HepG2 (cell line): ENCODE measurements around the gene PLPP7. TPM values are rescaled to one million over a fixed set of nuclear protein-coding genes. Genes with fewer than 3 reads are reported as not detected.
A peak's percentile ranks its signal among the peaks of the same experiment; 100 is the strongest.

Experiments
- ATAC-seq: fragments of 200-7000 bp; cut with Tn5 transposase; 3 replicates; pipeline ENCODE4 v1.9.1; 2020; ENCODE audit warnings: mild to moderate bottlenecking, moderate library complexity
- BruUV-seq: library from RNA; stranded (reverse); fragments of 400-500 nt; replicated peaks from 2 replicates; lab custom pipeline; 2021; lab: Mats Ljungman, UMichigan
- CTCF ChIA-PET: fragments of 300-600 bp; formaldehyde crosslinking; extraction: SDS; loops from one replicate; lab custom pipeline; 2021; ENCODE audit warnings: low total read pairs, inconsistent platforms, low intra/inter-chr PET ratio; lab: Yijun Ruan, JAX
- POLR2A ChIA-PET: fragments of 350-600 bp; sonication (Branson Sonifier 250); formaldehyde crosslinking; loops from one replicate; lab custom pipeline; 2020; ENCODE audit warnings: antibody characterized with exemption, inconsistent platforms; lab: Yijun Ruan, JAX
- DNase-seq: peaks from one replicate; pipeline ENCODE4 v3.0.0-alpha.2; 2015; ENCODE audit warnings: low spot score
- FAIRE-seq: peaks from 3 replicates; lab custom pipeline; 2011; peaks lifted over from hg19 to GRCh38; lab: Jason Lieb, UNC
- H2AFZ ChIP-seq: one replicate; pipeline ENCODE4 v1.6.1; 2011; ENCODE audit warnings: low read length, inconsistent platforms
- H3K27ac ChIP-seq: fragments of 300-600 bp; 3 replicates; pipeline ENCODE4 v1.8.0; 2011; ENCODE audit warnings: mixed run types, mild to moderate bottlenecking, mixed read lengths, low read length, inconsistent platforms; ENCODE audit not compliant: insufficient read depth; ENCODE audit errors: extremely low read length
- H3K27me3 ChIP-seq, 2 experiments: fragments of 200-600 bp in 1 of 2; 2 replicates in 1 of 2; 3 replicates in 1 of 2; pipeline versions ENCODE4 v1.6.0 to v1.8.0; 2011; ENCODE audit warnings: low read length in 2 of 2, mild to moderate bottlenecking in 2 of 2, moderate library complexity in 2 of 2, inconsistent platforms in 1 of 2; ENCODE audit not compliant: insufficient read depth in 2 of 2, control insufficient read depth in 1 of 2
- H3K36me3 ChIP-seq, 2 experiments: fragments of 200-600 bp in 1 of 2; replicated peaks in 1 of 2; 2 replicates in 1 of 2; 3 replicates in 1 of 2; pipeline versions ENCODE4 v1.5.1 to v1.8.0; 2011; ENCODE audit warnings: low read length in 2 of 2, inconsistent platforms in 1 of 2; ENCODE audit not compliant: insufficient read depth in 2 of 2, control insufficient read depth in 1 of 2
- H3K4me1 ChIP-seq: 2 replicates; pipeline ENCODE4 v1.5.1; 2012; ENCODE audit warnings: low read length, inconsistent platforms; ENCODE audit not compliant: insufficient read depth
- H3K4me2 ChIP-seq: 2 replicates; pipeline ENCODE4 v1.6.0; 2011; ENCODE audit warnings: low read depth, low read length, inconsistent platforms
- H3K4me3 ChIP-seq, 3 experiments: fragments of 200-600 bp in 1 of 3; sonication (generic), shearing (Covaris generic) in 1 of 3; replicated peaks in 1 of 3; 2 replicates each; pipeline ENCODE4 v1.5.1; 2011 to 2016; ENCODE audit warnings: low read length in 3 of 3, inconsistent platforms in 2 of 3, low read depth in 2 of 3, mild to moderate bottlenecking in 2 of 3, control low read depth in 1 of 3, mixed read lengths in 1 of 3; ENCODE audit not compliant: insufficient read depth in 1 of 3
- H3K79me2 ChIP-seq: one replicate; pipeline ENCODE4 v1.6.1; 2011; ENCODE audit warnings: low read length, inconsistent platforms; ENCODE audit not compliant: insufficient read depth
- H3K9ac ChIP-seq: 2 replicates; pipeline ENCODE4 v1.6.0; 2011; ENCODE audit warnings: mild to moderate bottlenecking, low read depth, low read length, inconsistent platforms; ENCODE audit not compliant: insufficient read depth
- H3K9me3 ChIP-seq: 2 replicates; pipeline ENCODE4 v1.5.1; 2012; ENCODE audit warnings: mild to moderate bottlenecking, low read length
- H4K20me1 ChIP-seq: 2 replicates; pipeline ENCODE4 v1.6.0; 2011; ENCODE audit warnings: inconsistent platforms, mild to moderate bottlenecking, low read length, moderate library complexity; ENCODE audit not compliant: insufficient read depth
- ETS1 ChIP-seq: sonication (generic); formaldehyde crosslinking; IDR thresholded peaks from 2 replicates; pipeline ENCODE4 v1.4.0; 2020; ENCODE audit warnings: missing genetic modification reagents
- ZNF687 ChIP-seq: sonication (generic); formaldehyde crosslinking; IDR thresholded peaks from 2 replicates; pipeline ENCODE4 v1.5.1; 2020; ENCODE audit warnings: mild to moderate bottlenecking, missing genetic modification reagents, moderate library complexity
- WGBS: methylation state at CpG from one replicate; pipeline ENCODE4 v1.1.6; 2017; ENCODE audit warnings: low lambda C conversion rate; 5-methylcytosine and 5-hydroxymethylcytosine counted together
- in situ Hi-C: cut with HindIII; loops from 2 replicates; pipeline ENCODE4 v1.10.0; 2017; ENCODE audit warnings: low pct_unique_long_range_greater_than_20kb; ENCODE audit not compliant: extremely low pct_ligation_motif_present
- intact Hi-C: fragments of 100-400 bp; cut with micrococcal nuclease; formaldehyde crosslinking; loops from one replicate; pipeline ENCODE4 v1.10.0; 2022; ENCODE audit not compliant: unreplicated experiment
- polyA plus RNA-seq, 8 experiments: library from polyadenylated mRNA; depleted of rRNA in 3 of 8; stranded (reverse) in 7 of 8; unstranded in 1 of 8; fragments of >200 nt; fragmentation: Illumina TruSeq in 4 of 8; extraction: Trizol in 4 of 8; gene quantifications; 2 replicates each; pipeline versions ENCODE4 v1.2.1 to v1.2.3, GENCODE V29; 2011 to 2016; ENCODE audit warnings: low read depth in 4 of 8, missing spikeins in 1 of 8, mixed read lengths in 1 of 8; ENCODE audit not compliant: insufficient read depth in 1 of 8
- total RNA-seq, 5 experiments: library from RNA; depleted of rRNA; stranded (reverse); fragments of >200 nt; fragmentation: Illumina TruSeq; extraction: Trizol; gene quantifications; 2 replicates each; pipeline ENCODE4 v1.2.3, GENCODE V29; 2016; ENCODE audit warnings: low read depth in 1 of 5

Gene PLPP7
- total and polyA plus RNA-seq, 2 of the 13 experiments (the other 11 are each of a cell fraction or from before 2014, with no cell fraction given): 0.33 to 1.2 TPM

- intact Hi-C loops: no loop called here
- peak; percentile 70 for ATAC-seq
- no TSS peak for BruUV-seq
- no peak overlapping the region for H3K27ac ChIP-seq
- ChIA-PET CTCF (no interaction called here), POLR2A (no interaction called here)
- TF ChIP-seq ETS1 (CRISPR knock-in tag): no peak
- TF ChIP-seq ZNF687 (CRISPR knock-in tag): peak; percentile 21; the same call in 1 of the 2 replicates
- 7% methylated on average over 11 of the region's 20 CpGs for WGBS
- no peak overlapping the region for H3K9ac ChIP-seq
- H3K79me2 ChIP-seq: no peaks in the 10 kb centered on the region
- in situ Hi-C loops: no loop called here
- peaks cover 2% of the 10 kb centered on the region; the same call in 1 of the 2 replicates for H4K20me1 ChIP-seq
- peaks cover 7 to 54% of the 10 kb centered on the region in 2 experiments; a peak in 4 of 5 replicates for H3K27me3 ChIP-seq
- H3K36me3 ChIP-seq: no peaks in the 10 kb centered on the region
- H3K4me3 ChIP-seq: no peak overlapping the region; a peak in 1 of 6 replicates
- H2AFZ ChIP-seq: no peak overlapping the region
- no peak for DNase-seq
- 0 out of 2 replicates have a peak, but pooled peaks cover 6% of the 10 kb centered on the region for H3K4me1 ChIP-seq
- H3K9me3 ChIP-seq: no peaks in the 10 kb centered on the region
- 0 out of 2 replicates have a peak overlapping the region, but pooled peaks have one; percentile 25 for H3K4me2 ChIP-seq
- FAIRE-seq: no peak
Observed at GRCh38 chr9:131310833-131311554, 21.5 kb downstream of the PLPP7 start.
